Measurements from ENCODE around the gene SLCO1A2.

SLCO1A2 gene

DNA sequence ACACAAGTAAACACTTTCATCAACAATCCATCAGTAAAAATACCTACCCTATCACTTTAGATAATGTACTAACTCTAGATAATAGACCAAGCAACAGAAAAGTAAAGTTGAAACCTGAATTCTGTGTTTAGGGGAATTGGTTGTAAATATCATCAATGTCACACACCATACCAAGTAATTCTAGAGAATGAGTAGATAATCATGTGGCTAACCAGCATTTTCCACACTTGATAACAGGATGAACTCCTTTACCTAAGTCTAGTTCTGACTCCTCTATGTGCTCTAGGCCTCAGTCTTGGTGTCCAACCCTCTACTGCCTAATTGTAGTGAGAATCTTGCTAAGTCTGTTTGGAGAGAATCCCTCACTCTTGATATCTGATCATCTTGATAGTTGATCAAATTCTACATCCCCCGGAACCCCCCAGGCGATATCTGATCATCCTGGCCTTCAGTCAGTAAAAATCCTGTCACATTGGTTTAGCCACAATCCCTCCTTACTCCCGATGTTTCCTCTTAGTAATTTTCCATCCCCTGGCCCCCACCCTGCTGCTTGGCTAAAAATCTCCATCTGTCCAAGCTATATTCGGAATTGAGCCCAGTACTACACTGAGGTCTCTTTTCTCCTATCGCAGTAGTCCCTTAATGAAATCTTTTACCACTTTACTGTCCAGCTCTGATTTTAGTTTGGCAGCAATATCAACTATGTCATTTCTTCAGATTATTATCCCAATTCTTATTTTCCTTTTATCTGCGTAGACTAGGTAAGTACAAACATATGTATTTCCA lies 3.4 kb upstream of the SLCO1A2 start:
- no peak overlapping the region for H3K27ac ChIP-seq
- no peaks in the 10 kb centered on the region for H3K27me3 ChIP-seq
- TF ChIP-seq, protein P1, sequence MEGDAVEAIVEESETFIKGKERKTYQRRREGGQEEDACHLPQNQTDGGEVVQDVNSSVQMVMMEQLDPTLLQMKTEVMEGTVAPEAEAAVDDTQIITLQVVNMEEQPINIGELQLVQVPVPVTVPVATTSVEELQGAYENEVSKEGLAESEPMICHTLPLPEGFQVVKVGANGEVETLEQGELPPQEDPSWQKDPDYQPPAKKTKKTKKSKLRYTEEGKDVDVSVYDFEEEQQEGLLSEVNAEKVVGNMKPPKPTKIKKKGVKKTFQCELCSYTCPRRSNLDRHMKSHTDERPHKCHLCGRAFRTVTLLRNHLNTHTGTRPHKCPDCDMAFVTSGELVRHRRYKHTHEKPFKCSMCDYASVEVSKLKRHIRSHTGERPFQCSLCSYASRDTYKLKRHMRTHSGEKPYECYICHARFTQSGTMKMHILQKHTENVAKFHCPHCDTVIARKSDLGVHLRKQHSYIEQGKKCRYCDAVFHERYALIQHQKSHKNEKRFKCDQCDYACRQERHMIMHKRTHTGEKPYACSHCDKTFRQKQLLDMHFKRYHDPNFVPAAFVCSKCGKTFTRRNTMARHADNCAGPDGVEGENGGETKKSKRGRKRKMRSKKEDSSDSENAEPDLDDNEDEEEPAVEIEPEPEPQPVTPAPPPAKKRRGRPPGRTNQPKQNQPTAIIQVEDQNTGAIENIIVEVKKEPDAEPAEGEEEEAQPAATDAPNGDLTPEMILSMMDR (IDR thresholded peaks at IDR 0.05): no peak
- H3K36me3 ChIP-seq: no peaks in the 10 kb centered on the region
- no peaks in the 10 kb centered on the region for H3K4me1 ChIP-seq (ENCODE audit: control insufficient read depth in 1 of 2, insufficient read depth in 1 of 2, low read depth in 1 of 2, low read length in 1 of 2)
- no peaks in the 10 kb centered on the region for H3K9me3 ChIP-seq
- no peak overlapping the region for H3K4me3 ChIP-seq (ENCODE audit: low read depth in 1 of 2, low read length in 1 of 2)

DNA sequence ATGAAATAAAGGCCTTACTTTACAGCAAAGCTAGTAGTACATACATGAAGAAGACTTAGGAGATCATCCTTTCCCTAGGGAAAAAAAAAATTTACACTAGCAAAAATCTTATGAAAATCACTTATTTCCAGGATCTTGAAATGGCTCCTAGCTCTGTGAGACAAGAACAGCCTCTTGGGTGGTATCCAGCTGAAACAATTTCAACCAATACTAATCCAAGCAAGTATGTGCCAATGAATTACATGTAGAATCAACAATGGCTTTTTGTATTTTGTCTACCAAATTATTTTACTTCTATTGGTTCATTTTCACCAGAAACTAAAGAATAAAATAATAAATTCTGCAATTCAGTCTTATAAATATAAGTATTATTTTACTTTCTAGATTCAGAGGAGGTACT lies 2.7 kb upstream of the SLCO1A2 start:
- Histone ChIP-seq H3K4me1 (ENCODE audit: control insufficient read depth in 1 of 2, insufficient read depth in 1 of 2, low read depth in 1 of 2, low read length in 1 of 2) (no peaks in the 10 kb centered on the region), H3K27me3 (no peaks in the 10 kb centered on the region), H3K27ac (no peak overlapping the region), H3K4me3 (ENCODE audit: low read depth in 1 of 2, low read length in 1 of 2) (no peak overlapping the region), H3K36me3 (no peaks in the 10 kb centered on the region), H3K9me3 (no peaks in the 10 kb centered on the region)
- TF ChIP-seq, protein P1 (IDR thresholded peaks at IDR 0.05): no peak

DNA sequence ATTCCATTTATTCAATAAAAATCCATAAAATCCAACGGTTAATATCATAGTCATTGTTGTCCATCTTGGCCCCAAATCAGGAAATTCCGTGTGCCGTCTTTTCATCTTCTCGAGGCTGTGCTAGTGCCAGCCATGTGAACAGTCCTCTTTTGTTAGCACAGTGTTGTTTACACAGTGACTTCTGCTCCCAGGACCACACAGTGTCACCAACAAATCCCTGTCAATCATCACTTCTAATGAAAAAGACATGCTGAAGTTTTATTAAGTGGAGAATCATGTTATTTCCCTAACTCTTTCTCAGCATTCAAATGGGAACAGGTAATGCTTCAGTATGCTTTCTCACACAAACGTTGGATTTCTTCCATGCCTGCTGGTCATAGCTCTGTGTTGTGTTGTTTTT lies 1.9 kb upstream of the SLCO1A2 start:
- H3K9me3 ChIP-seq: no peaks in the 10 kb centered on the region
- no peaks in the 10 kb centered on the region for H3K36me3 ChIP-seq
- no peak overlapping the region for H3K4me3 ChIP-seq (ENCODE audit: low read depth in 1 of 2, low read length in 1 of 2)
- H3K4me1 ChIP-seq (ENCODE audit: control insufficient read depth in 1 of 2, insufficient read depth in 1 of 2, low read depth in 1 of 2, low read length in 1 of 2): no peaks in the 10 kb centered on the region
- no peak overlapping the region for H3K27ac ChIP-seq
- TF ChIP-seq, protein P1 (IDR thresholded peaks at IDR 0.05): no peak
- no peaks in the 10 kb centered on the region for H3K27me3 ChIP-seq

DNA sequence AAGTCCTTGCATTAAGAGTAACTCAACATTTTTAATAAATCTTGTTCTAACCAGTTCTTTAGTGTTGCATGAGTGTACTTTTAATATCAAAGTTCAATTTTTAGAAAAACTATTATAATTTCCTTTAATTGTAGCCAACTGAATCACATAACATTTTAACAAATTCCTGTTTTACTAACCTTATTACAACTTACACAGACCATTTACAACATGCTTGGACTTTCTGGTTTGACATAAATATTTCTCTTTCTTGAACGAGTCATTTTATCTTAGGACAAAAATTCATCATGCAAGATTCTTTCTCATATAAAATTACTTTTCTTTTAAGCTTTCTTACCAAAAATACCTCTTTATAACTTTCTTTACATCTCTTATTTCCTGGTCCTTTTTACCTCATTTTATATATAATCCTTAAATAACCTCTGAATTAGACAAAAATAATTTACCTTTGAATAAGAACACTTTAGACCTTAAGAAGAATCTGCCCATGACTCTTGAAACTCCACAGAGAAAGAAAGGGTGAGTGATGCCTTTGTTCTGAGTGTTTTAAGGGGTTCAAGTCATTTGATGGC lies 3.9 kb downstream of the SLCO1A2 start:
- Histone ChIP-seq H3K4me1 (ENCODE audit: control insufficient read depth in 1 of 2, insufficient read depth in 1 of 2, low read depth in 1 of 2, low read length in 1 of 2) (no peaks in the 10 kb centered on the region), H3K36me3 (no peaks in the 10 kb centered on the region), H3K27ac (no peak overlapping the region), H3K9me3 (no peaks in the 10 kb centered on the region), H3K4me3 (ENCODE audit: low read depth in 1 of 2, low read length in 1 of 2) (no peak overlapping the region), H3K27me3 (no peaks in the 10 kb centered on the region)
- TF ChIP-seq, protein P1 (IDR thresholded peaks at IDR 0.05): no peak

DNA sequence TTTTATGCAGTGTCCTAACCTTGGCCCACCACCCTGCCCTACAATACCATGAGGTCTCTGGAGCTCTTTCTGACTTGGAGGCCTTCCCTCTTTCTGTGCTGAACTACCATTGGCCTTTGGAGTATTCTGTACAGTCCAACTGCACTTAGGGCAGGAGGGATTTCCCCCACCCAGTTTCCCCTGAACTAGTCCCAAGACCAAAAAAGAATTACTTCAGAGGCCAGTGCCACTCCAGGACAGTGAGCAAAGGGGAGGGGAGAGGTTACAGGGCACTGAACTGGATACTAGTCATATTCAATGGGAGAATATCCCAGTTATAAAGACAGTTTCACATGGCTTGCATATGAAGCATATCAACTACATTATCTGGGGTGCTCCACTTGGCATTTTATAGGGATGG lies 6.1 kb downstream of the SLCO1A2 start:
- H3K27me3 ChIP-seq: no peaks in the 10 kb centered on the region
- H3K9me3 ChIP-seq: no peaks in the 10 kb centered on the region
- no peaks in the 10 kb centered on the region for H3K36me3 ChIP-seq
- H3K4me3 ChIP-seq (ENCODE audit: low read depth in 1 of 2, low read length in 1 of 2): no peak overlapping the region
- H3K27ac ChIP-seq: no peak overlapping the region
- H3K4me1 ChIP-seq (ENCODE audit: control insufficient read depth in 1 of 2, insufficient read depth in 1 of 2, low read depth in 1 of 2, low read length in 1 of 2): no peaks in the 10 kb centered on the region
- TF ChIP-seq, protein P1 (IDR thresholded peaks at IDR 0.05): no peak

Data from neutrophil (primary cell).